Muscle layer of duodenum (tissue), 2 donors: Measurements from ENCODE around the gene ASXL1.
"Not testable (repeated sequence)": the region's sequence is repeated elsewhere in the genome, so short reads cannot be mapped to it uniquely, and the experiment has no call there.

ENCODE experiments used
- H3K27ac ChIP-seq: one replicate; pipeline ENCODE4 v1.7.0; 2013; ENCODE audit warnings: mild to moderate bottlenecking, low read length
- H3K27me3 ChIP-seq: one replicate; pipeline ENCODE4 v1.7.0; 2013; ENCODE audit warnings: low read depth, mild to moderate bottlenecking, control low read depth, low read length
- H3K36me3 ChIP-seq, 2 donors: one replicate each; pipeline ENCODE4 v1.7.0; 2013; ENCODE audit warnings: low read length in 2 of 2, control low read depth in 1 of 2, mild to moderate bottlenecking in 1 of 2; ENCODE audit not compliant: insufficient read depth in 2 of 2, control insufficient read depth in 1 of 2
- H3K4me1 ChIP-seq, 2 donors: one replicate each; pipeline ENCODE4 v1.7.0; 2013; ENCODE audit warnings: low read length in 2 of 2, mild to moderate bottlenecking in 2 of 2, control low read depth in 1 of 2, moderate library complexity in 1 of 2; ENCODE audit not compliant: insufficient read depth in 2 of 2, control insufficient read depth in 1 of 2
- H3K4me3 ChIP-seq, 2 donors: one replicate each; pipeline ENCODE4 v1.7.0; 2013; ENCODE audit warnings: low read length in 2 of 2, low read depth in 1 of 2, mild to moderate bottlenecking in 1 of 2
- H3K9me3 ChIP-seq, 2 donors: one replicate each; pipeline ENCODE4 v1.7.0; 2013; ENCODE audit warnings: low read length in 2 of 2, control low read depth in 1 of 2, mild to moderate bottlenecking in 1 of 2; ENCODE audit not compliant: control insufficient read depth in 1 of 2
- donor health status: healthy.

The ASXL1 gene

GRCh38 chr20:32365564-32365963 lies 7.4 kb downstream of the ASXL1 start:
- H3K4me1 ChIP-seq: peaks cover 9 to 58% of the 10 kb centered on the region in 2 donors
- peaks cover 0 to 7% of the 10 kb centered on the region in 2 donors for H3K36me3 ChIP-seq
- H3K27ac ChIP-seq: no peak overlapping the region
- no peaks in the 10 kb centered on the region for H3K27me3 ChIP-seq
- H3K4me3 ChIP-seq: no peak overlapping the region
- H3K9me3 ChIP-seq: no peaks in the 10 kb centered on the region

- Histone ChIP-seq H3K9me3 (no peaks in the 10 kb centered on the region), H3K4me1 (peaks cover 9 to 63% of the 10 kb centered on the region in 2 donors), H3K36me3 (peaks cover 0 to 7% of the 10 kb centered on the region in 2 donors), H3K4me3 (no peak overlapping the region), H3K27me3 (no peaks in the 10 kb centered on the region), H3K27ac (no peak overlapping the region)
Measured at GRCh38 chr20:32366380-32366779, 8.2 kb downstream of the ASXL1 start.

- peaks cover 0 to 11% of the 10 kb centered on the region in 2 donors for H3K36me3 ChIP-seq
- H3K27me3 ChIP-seq: no peaks in the 10 kb centered on the region
- H3K27ac ChIP-seq: no peak overlapping the region
- H3K4me1 ChIP-seq: peaks cover 5 to 50% of the 10 kb centered on the region in 2 donors
- no peaks in the 10 kb centered on the region for H3K9me3 ChIP-seq
- no peak overlapping the region for H3K4me3 ChIP-seq
Measured at GRCh38 chr20:32368323-32368722, 10.2 kb downstream of the ASXL1 start.

DNA sequence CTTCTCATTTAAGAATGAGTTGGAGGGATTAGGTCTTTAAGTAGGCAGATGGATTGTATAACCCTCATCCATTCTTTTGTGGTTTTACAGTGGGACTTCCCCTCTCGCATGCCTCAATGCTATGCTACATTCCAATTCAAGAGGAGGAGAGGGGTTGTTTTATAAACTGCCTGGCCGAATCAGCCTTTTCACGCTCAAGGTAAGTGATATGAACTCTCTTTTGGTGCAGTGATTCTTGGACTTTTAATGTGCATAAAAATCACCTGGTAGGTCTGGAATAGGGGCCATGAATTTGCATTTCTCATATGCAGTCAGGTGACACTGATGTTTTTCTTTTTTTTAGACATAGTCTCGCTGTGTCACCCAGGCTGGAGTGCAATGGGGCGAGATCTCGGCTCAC lies 10.8 kb downstream of the ASXL1 start:
- Histone ChIP-seq H3K9me3 (no peaks in the 10 kb centered on the region), H3K4me3 (no peak overlapping the region), H3K27me3 (no peaks in the 10 kb centered on the region), H3K4me1 (peaks cover under 1 to 44% of the 10 kb centered on the region in 2 donors), H3K27ac (no peak overlapping the region), H3K36me3 (peaks cover 0 to 11% of the 10 kb centered on the region in 2 donors)

DNA sequence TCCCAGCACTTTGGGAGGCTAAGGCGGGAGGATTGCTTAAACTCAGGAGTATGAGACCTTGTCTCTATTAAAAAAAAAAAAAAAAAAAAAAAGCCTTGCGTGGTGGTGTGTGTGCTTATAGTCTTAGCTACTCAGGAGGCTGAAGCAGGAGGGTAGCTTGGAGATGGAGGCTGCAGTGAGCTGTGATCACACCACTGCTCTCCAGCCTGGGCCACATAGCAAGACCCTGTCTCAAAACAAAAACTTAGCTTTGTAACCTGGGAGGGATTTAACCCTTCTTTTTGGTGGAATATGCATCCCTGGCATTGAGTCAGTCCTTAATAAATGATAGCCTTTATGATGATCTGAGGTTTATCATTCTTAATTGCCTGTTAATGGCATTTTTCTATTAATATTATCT lies 12.8 kb downstream of the ASXL1 start:
- Histone ChIP-seq H3K27me3 (no peaks in the 10 kb centered on the region), H3K36me3 (peaks cover 0 to 11% of the 10 kb centered on the region in 2 donors), H3K9me3 (no peaks in the 10 kb centered on the region), H3K4me1 (peaks cover 0 to 33% of the 10 kb centered on the region in 2 donors), H3K4me3 (no peak overlapping the region), H3K27ac (no peak overlapping the region)

DNA sequence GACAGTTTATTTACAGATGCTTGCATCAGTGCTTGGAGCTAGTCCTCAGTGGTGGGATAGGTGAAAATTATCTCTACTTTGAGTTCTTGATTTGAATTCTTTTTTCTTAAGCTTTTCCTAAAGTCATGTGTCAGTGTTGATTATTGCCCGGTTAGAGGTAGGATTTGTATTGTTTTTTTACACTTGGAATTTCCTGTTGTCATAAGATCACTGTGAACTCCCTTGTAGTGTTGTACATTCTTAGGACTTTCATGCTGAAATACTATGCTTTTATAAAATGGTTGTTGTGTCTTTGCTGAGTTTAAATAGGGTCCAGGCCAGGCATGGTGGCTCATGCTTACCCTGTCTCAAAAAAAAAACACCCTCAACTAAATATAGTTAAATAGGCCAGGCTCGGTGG lies 20.3 kb downstream of the ASXL1 start:
- Histone ChIP-seq H3K36me3 (peaks cover 4 to 7% of the 10 kb centered on the region in 2 donors), H3K4me1 (no peaks in the 10 kb centered on the region), H3K4me3 (no peak overlapping the region), H3K9me3 (no peaks in the 10 kb centered on the region), H3K27me3 (no peaks in the 10 kb centered on the region), H3K27ac (no peak overlapping the region)

- H3K9me3 ChIP-seq, H3K27me3 ChIP-seq, H3K4me3 ChIP-seq, H3K36me3 ChIP-seq, H3K27ac ChIP-seq: not testable (repeated sequence)
- H3K4me1 ChIP-seq: peaks cover 0 to 13% of the 10 kb centered on the region in 2 donors
Measured at GRCh38 chr20:32380037-32380436, 21.9 kb downstream of the ASXL1 start.

GRCh38 chr20:32380745-32381144 lies 22.6 kb downstream of the ASXL1 start:
- H3K4me1 ChIP-seq: peaks cover 0 to 18% of the 10 kb centered on the region in 2 donors
- H3K4me3 ChIP-seq: no peak overlapping the region
- H3K9me3 ChIP-seq: no peaks in the 10 kb centered on the region
- peaks cover 4 to 7% of the 10 kb centered on the region in 2 donors for H3K36me3 ChIP-seq
- H3K27me3 ChIP-seq: no peaks in the 10 kb centered on the region
- no peak overlapping the region for H3K27ac ChIP-seq

- Histone ChIP-seq H3K4me3 (no peak overlapping the region), H3K36me3 (peaks cover 6 to 7% of the 10 kb centered on the region in 2 donors), H3K4me1 (peaks cover 0 to 31% of the 10 kb centered on the region in 2 donors), H3K27me3 (no peaks in the 10 kb centered on the region), H3K9me3 (no peaks in the 10 kb centered on the region), H3K27ac (no peak overlapping the region)
Measured at GRCh38 chr20:32382102-32382950, 24.2 kb downstream of the ASXL1 start.

GRCh38 chr20:32383441-32383840 lies 25.3 kb downstream of the ASXL1 start:
- H3K9me3 ChIP-seq, H3K27ac ChIP-seq, H3K27me3 ChIP-seq, H3K36me3 ChIP-seq, H3K4me3 ChIP-seq: not testable (repeated sequence)
- H3K4me1 ChIP-seq: peaks cover 0 to 31% of the 10 kb centered on the region in 2 donors

- H3K4me3 ChIP-seq: peak overlapping the region; percentile 10 to 42
- H3K4me1 ChIP-seq: peaks cover 0 to 35% of the 10 kb centered on the region in 2 donors
- no peak overlapping the region for H3K27ac ChIP-seq
- peaks cover 4 to 5% of the 10 kb centered on the region in 2 donors for H3K36me3 ChIP-seq
- H3K27me3 ChIP-seq: no peaks in the 10 kb centered on the region
- H3K9me3 ChIP-seq: no peaks in the 10 kb centered on the region
Measured at GRCh38 chr20:32385541-32385940, 27.4 kb downstream of the ASXL1 start.
